ENCODE data around the gene ABLIM2. TPM values are rescaled to one million over a fixed set of nuclear protein-coding genes. Genes with fewer than 3 reads are reported as not detected.

ABLIM2 gene
- total and polyA plus RNA-seq, 10 of the 15 experiments (the other 5 are each of a cell fraction or from before 2014, with no cell fraction given), result 0.03 to 0.15 (median 0.05) TPM; not detected in 7

DNA sequence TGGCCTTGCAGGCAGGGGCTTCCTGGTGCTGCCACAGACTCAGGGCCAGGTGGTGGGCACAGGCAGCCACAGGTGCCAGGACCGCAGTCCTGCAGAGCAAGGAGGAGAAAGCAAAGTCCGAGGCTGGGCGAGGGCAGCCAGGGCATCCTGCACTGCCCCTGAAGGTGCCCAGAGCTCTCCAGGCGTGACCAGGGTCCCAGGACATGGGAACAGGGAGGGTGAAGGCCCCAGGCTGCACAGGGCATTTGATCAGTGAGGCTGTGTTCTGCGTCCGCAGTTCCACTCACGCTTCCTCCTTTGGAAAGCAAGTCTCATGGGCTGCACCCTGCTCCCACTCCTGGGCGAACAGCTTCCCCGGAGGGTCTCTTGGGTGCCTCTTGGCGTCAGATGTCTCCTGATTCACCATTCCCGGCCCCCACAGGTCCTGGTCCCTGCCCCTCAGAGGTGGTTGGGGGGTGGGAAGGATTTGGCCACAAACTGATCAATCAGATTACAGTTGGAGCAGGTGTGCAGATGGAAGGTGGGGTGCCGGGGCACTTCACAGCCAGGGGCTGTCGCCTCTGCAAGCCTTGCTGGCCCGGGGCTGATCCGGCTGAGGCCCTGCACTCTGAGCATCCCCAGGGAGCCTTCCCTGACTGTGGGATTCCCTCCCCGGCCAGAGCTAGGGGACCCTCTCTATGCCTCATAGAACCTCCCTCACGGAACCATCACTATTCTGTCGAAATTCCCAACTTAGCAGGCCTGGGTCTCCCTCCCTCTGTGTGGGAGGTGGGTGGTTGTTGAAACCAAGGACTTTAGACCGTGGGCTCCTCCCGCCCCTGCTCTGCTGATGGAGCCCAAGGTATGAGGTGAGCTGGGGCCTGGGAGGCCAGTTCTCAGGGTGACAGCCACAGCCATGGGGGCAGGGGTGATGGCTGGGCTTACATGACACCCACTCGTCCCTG lies 43.8 kb upstream of the ABLIM2 start:
- WGBS (ENCODE audit: insufficient coverage, insufficient replicate concordance, low lambda C conversion rate, missing lambda C conversion rate), result 38% methylated on average over 21 of the region's 21 CpGs
- Histone ChIP-seq H3K27ac (ENCODE audit: control insufficient read depth, insufficient read depth) (peak overlapping the region; percentile 94), H2AFZ (ENCODE audit: control insufficient read depth, low read depth, low read length) (no peak overlapping the region; the same call in 1 of the 2 replicates), H3K9ac (ENCODE audit: control insufficient read depth, insufficient read depth, low read length) (peak overlapping the region; percentile 91), H3K79me2 (ENCODE audit: control insufficient read depth, insufficient read depth, low read length) (peaks cover 60% of the 10 kb centered on the region), H3K4me2 (ENCODE audit: control insufficient read depth, insufficient read depth) (peak overlapping the region; percentile 100), H3K9me3 (replicated peaks; ENCODE audit: control insufficient read depth, insufficient read depth, low read length) (no peaks in the 10 kb centered on the region), H3K4me3 (peak overlapping the region; percentile 74), H3K27me3 (replicated peaks in 1 of 2; ENCODE audit: control insufficient read depth in 2 of 2, insufficient read depth in 2 of 2, low read length in 1 of 2) (no peaks in the 10 kb centered on the region), H3K36me3 (ENCODE audit: control insufficient read depth in 2 of 2, insufficient read depth in 2 of 2, low read length in 1 of 2) (peaks cover 5 to 7% of the 10 kb centered on the region in 2 experiments; a peak in 3 of 4 replicates), H3K4me1 (ENCODE audit: control insufficient read depth, insufficient read depth, low read length) (peaks cover 62% of the 10 kb centered on the region), H4K20me1 (ENCODE audit: control insufficient read depth, insufficient read depth) (no peaks in the 10 kb centered on the region)
- TF ChIP-seq ASH2L (IDR thresholded peaks at IDR 0.05; ENCODE audit: borderline replicate concordance, low read depth) (no peak), LARP7 (IDR thresholded peaks at IDR 0.05) (0 out of 2 replicates have a peak, but pooled peaks have one; percentile 14), IKZF1 (conservative IDR thresholded peaks at IDR 0.05) (peak; percentile 47), CHD2 (IDR thresholded peaks at IDR 0.05; ENCODE audit: borderline replicate concordance, low read depth, low read length) (peak; percentile 9; the same call in 1 of the 2 replicates), MYC (IDR thresholded peaks at IDR 0.05; ENCODE audit: insufficient read depth, insufficient read length, insufficient replicate concordance, low read length, severe bottlenecking) (peak; percentile 16), YY1 (IDR thresholded peaks at IDR 0.05; ENCODE audit: low read depth, low read length) (no peak), PAX5 (IDR thresholded peaks at IDR 0.05; ENCODE audit: borderline replicate concordance, low read depth, low read length) (peak; percentile 39; the same call in 1 of the 2 replicates), SIN3A (IDR thresholded peaks at IDR 0.05; ENCODE audit: low read depth, low read length) (0 out of 2 replicates have a peak, but pooled peaks have one; percentile 49), SPI1 (IDR thresholded peaks at IDR 0.05; ENCODE audit: borderline replicate concordance, insufficient read depth, low read depth, low read length) (peak; percentile 45), MAX (IDR thresholded peaks at IDR 0.05; ENCODE audit: low read depth, low read length) (0 out of 2 replicates have a peak, but pooled peaks have one; percentile 24), BACH1 (IDR thresholded peaks at IDR 0.05; ENCODE audit: borderline replicate concordance) (peak; percentile 38; the same call in 1 of the 2 replicates)
- TF ChIP-seq, protein P1, sequence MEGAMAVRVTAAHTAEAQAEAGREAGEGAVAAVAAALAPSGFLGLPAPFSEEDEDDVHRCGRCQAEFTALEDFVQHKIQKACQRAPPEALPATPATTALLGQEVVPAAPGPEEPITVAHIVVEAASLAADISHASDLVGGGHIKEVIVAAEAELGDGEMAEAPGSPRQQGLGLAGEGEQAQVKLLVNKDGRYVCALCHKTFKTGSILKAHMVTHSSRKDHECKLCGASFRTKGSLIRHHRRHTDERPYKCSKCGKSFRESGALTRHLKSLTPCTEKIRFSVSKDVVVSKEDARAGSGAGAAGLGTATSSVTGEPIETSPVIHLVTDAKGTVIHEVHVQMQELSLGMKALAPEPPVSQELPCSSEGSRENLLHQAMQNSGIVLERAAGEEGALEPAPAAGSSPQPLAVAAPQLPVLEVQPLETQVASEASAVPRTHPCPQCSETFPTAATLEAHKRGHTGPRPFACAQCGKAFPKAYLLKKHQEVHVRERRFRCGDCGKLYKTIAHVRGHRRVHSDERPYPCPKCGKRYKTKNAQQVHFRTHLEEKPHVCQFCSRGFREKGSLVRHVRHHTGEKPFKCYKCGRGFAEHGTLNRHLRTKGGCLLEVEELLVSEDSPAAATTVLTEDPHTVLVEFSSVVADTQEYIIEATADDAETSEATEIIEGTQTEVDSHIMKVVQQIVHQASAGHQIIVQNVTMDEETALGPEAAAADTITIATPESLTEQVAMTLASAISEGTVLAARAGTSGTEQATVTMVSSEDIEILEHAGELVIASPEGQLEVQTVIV (IDR thresholded peaks at IDR 0.05; ENCODE audit: borderline replicate concordance, partially characterized antibody), result no peak
- intact Hi-C loops (cut with micrococcal nuclease; ENCODE audit: unreplicated experiment), result no loop called here
- no peak for DNase-seq (ENCODE audit: low read depth, low spot score)
- peak; percentile 2; the same call in 2 of the 3 replicates for ATAC-seq
- ChIA-PET POLR2A (interaction anchor here (0.6 to 2.1 kb wide), 9 partner anchors 15 to 657 kb away, joined by 3 to 14 read pairs (median 3); no protein-coding TSS in a partner anchor), RAD21 (ENCODE audit: unreplicated experiment) (interaction anchor here (0.9 to 2.7 kb wide), 10 partner anchors 10 to 233 kb away, joined by 3 to 22 read pairs (median 4); no protein-coding TSS in a partner anchor), CTCF (interaction anchor here (0.7 to 2.6 kb wide), 12 partner anchors 10 to 234 kb away, joined by 3 to 29 read pairs (median 4); no protein-coding TSS in a partner anchor), SMC1A (ENCODE audit: uncharacterized antibody, unreplicated experiment) (interaction anchor here (0.6 to 3.0 kb wide), 13 partner anchors 10 to 233 kb away, joined by 3 to 19 read pairs (median 3); no protein-coding TSS in a partner anchor)
- in situ Hi-C loops (cut with MboI), result no loop called here
- BruUV-seq (replicated peaks), result no TSS peak
- FAIRE-seq, result peak; percentile 35
